Measurements from ENCODE around the gene CHST9. TPM values are rescaled to one million over a fixed set of nuclear protein-coding genes. Genes with fewer than 3 reads are reported as not detected.

CHST9 gene
- total and polyA plus RNA-seq, 7 donors, result 0.12 to 3.1 (median 0.95) TPM; not detected in 1

- TF ChIP-seq EP300 (IDR thresholded peaks at IDR 0.05), result no peak
- TF ChIP-seq POLR2A (IDR thresholded peaks at IDR 0.05), result no peak
- TF ChIP-seq POLR2AphosphoS5 (IDR thresholded peaks at IDR 0.05), result no peak
- TF ChIP-seq CTCF (IDR thresholded peaks at IDR 0.05), result no peak
- intact Hi-C loops (cut with DNase I), result no loop called here
- Histone ChIP-seq H3K9me3 (no peaks in the 10 kb centered on the region), H3K4me1 (no peaks in the 10 kb centered on the region), H3K27me3 (no peaks in the 10 kb centered on the region), H3K36me3 (no peaks in the 10 kb centered on the region), H3K27ac (no peak overlapping the region), H3K4me3 (no peak overlapping the region)
- DNase-seq, result no peak
- WGBS, 2 donors, result 65 to 70% methylated on average over 4 of the region's 4 CpGs
Observed at GRCh38 chr18:27136208-27136535, 48.9 kb downstream of the CHST9 start.

GRCh38 chr18:27135504-27136207 lies 49.5 kb downstream of the CHST9 start:
- no peaks in the 10 kb centered on the region for H3K9me3 ChIP-seq
- no peak for DNase-seq
- no peak overlapping the region for H3K27ac ChIP-seq
- no peaks in the 10 kb centered on the region for H3K4me1 ChIP-seq
- H3K4me3 ChIP-seq, result no peak overlapping the region
- intact Hi-C loops (cut with DNase I), result no loop called here
- no peaks in the 10 kb centered on the region for H3K36me3 ChIP-seq
- 49 to 60% methylated on average over 7 of the region's 7 CpGs for WGBS, 2 donors
- TF ChIP-seq CTCF (IDR thresholded peaks at IDR 0.05) (no peak), POLR2A (IDR thresholded peaks at IDR 0.05) (no peak), POLR2AphosphoS5 (IDR thresholded peaks at IDR 0.05) (no peak), EP300 (IDR thresholded peaks at IDR 0.05) (no peak)
- no peaks in the 10 kb centered on the region for H3K27me3 ChIP-seq

- TF ChIP-seq POLR2A (IDR thresholded peaks at IDR 0.05) (no peak), EP300 (IDR thresholded peaks at IDR 0.05) (no peak), CTCF (IDR thresholded peaks at IDR 0.05) (no peak), POLR2AphosphoS5 (IDR thresholded peaks at IDR 0.05) (no peak)
Observed at GRCh38 chr18:27130065-27130630, 55.0 kb downstream of the CHST9 start.

GRCh38 chr18:27124196-27124595 lies 60.9 kb downstream of the CHST9 start:
- no peak for DNase-seq
- 39 to 50% methylated on average over 1 of the region's 1 CpG for WGBS, 2 donors

More at GRCh38 chr18:27130065-27130630, 55.0 kb downstream of the CHST9 start:
- 78 to 82% methylated on average over 7 of the region's 7 CpGs for WGBS, 2 donors
- Histone ChIP-seq H3K27me3 (no peaks in the 10 kb centered on the region), H3K36me3 (no peaks in the 10 kb centered on the region), H3K4me1 (no peaks in the 10 kb centered on the region), H3K4me3 (no peak overlapping the region), H3K9me3 (no peaks in the 10 kb centered on the region), H3K27ac (no peak overlapping the region)
- intact Hi-C loops (cut with DNase I), result no loop called here
- DNase-seq, result no peak

More at GRCh38 chr18:27124196-27124595, 60.9 kb downstream of the CHST9 start:
- TF ChIP-seq EP300 (IDR thresholded peaks at IDR 0.05), result no peak
- TF ChIP-seq CTCF (IDR thresholded peaks at IDR 0.05), result no peak
- TF ChIP-seq POLR2AphosphoS5 (IDR thresholded peaks at IDR 0.05), result no peak
- TF ChIP-seq POLR2A (IDR thresholded peaks at IDR 0.05), result no peak
- intact Hi-C loops (cut with DNase I), result no loop called here
- no peak overlapping the region for H3K4me3 ChIP-seq
- no peaks in the 10 kb centered on the region for H3K27me3 ChIP-seq
- no peaks in the 10 kb centered on the region for H3K36me3 ChIP-seq
- H3K9me3 ChIP-seq, result no peaks in the 10 kb centered on the region
- no peaks in the 10 kb centered on the region for H3K4me1 ChIP-seq
- no peak overlapping the region for H3K27ac ChIP-seq

All from sigmoid colon (tissue), 7 donors.